Left kidney (tissue), 2 donors: ENCODE measurements around the gene SLC7A5. TPM values are rescaled to one million over a fixed set of nuclear protein-coding genes. Genes with fewer than 3 reads are reported as not detected.
"Not testable (repeated sequence)": the region's sequence is repeated elsewhere in the genome, so short reads cannot be mapped to it uniquely, and the experiment has no call there.

Experiments
- DNase-seq: peaks from one replicate; pipeline ENCODE4 v3.0.0-alpha.2; 2013
- polyA plus RNA-seq: library from polyadenylated mRNA; unstranded; fragments of 120-200 nt; gene quantifications from one replicate; pipeline ENCODE4 v1.2.1, GENCODE V29; 2013; ENCODE audit not compliant: insufficient read length

The SLC7A5 gene
- polyA plus RNA-seq, 1 donor, result 3.8 TPM

DNA sequence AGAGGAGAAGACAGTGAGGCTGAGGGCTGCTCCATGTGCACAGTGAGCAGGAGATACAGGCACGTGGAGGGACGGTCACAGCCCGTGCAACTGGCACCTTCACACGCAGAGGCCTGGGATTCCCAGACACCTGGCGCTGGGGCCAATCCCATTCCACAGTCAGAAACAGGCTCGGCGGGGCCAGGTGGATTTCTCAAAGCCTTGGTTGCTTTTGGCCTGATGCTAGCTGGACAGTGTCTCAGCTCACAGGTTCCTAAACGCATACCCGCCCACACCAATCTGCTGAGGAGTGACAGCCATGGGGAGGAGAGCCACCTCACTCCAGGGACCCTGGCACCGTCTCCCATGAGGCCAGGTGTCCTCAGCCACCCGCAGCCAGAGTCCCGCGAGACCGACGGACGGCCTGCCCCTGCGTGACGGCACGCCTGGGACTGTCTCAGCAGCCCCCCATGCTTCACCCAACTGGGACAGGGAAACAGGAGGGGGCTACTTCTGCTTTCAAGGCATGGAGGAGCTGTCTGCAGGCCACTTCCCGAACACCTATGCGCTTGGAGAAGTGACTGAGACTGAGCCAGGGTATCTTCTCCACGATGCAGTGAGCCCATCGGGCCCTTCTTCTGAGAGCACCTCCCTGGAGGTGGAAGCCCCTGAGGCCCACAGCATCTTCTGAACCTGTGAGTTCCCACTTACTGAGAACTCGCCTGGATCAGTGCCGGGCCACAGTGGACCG is 6.5 kb downstream of the SLC7A5 start:
- not testable (repeated sequence) for DNase-seq

DNA sequence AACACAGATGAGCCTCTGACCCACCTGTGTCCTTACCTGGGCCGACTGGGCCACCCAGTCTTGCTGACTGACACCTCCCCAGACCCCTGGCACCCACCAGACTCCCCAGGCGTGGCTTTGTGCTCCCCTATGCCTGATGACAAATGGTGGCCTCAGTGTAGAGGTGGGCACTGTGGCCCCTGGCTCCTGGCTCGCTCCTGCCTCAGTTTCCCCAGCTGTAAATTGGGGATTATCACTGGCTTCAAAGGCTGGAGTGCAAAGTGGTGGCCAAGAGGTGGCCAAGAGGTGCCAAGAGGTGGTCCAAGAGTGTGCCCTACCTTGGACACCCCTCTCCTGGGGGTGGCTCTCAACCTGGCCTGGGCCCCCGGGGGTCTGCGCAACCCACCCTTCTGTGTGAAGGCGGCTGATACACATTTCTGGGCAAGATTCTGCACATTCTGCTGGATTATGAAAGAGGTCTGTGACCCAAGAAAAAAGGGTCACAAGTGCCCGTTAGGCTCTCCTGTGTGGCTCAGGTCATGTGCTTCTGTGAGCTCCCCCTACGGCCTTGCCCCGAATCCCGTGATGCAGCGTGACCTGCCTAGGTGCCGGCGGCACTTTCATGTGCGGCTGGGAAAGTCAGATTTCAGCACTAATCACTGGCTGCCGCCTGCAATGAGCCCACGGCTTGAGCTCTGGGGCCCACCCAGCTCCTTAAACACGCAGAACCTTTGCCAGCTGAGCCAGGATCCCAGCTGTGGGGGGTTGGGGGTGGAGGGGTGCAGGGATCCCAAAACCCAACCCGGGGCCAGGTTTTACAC is 7.8 kb downstream of the SLC7A5 start:
- not testable (repeated sequence) for DNase-seq

DNA sequence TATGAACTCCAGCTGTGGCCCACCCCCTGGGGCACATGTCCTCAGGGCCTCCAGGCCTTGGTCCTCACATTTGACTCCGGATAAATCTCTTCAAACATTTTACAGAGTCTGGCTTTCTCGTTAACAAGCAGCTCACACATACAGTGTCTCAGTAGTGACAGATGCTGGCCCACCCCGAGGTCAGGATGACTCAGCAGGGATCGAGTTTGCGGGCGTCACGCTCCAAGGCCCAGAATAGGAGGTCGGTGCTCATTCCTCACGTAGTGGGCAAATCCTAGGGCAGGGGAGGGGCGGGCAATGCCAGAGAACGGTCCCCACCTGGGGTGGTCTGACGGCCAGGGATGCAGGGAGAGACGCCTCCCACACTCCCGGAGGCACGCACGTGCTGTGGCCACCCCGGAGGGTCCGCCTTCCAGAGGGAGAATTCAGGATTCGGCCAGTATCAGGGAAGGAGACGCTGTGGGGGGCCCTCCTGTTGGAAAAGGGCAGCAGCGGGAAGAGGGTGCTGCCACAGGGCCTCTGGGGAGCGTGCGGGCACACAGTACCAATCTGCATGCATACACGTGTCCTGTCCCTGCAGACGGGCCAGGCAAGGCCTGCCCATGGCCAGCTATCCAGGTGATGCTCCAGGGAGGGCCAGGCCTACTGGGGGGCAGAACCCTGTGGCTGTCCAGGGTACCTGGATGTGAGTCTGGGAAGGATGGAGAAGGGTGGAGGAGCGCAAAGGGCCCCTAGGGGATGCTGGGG is 8.6 kb downstream of the SLC7A5 start:
- no peak for DNase-seq

DNA sequence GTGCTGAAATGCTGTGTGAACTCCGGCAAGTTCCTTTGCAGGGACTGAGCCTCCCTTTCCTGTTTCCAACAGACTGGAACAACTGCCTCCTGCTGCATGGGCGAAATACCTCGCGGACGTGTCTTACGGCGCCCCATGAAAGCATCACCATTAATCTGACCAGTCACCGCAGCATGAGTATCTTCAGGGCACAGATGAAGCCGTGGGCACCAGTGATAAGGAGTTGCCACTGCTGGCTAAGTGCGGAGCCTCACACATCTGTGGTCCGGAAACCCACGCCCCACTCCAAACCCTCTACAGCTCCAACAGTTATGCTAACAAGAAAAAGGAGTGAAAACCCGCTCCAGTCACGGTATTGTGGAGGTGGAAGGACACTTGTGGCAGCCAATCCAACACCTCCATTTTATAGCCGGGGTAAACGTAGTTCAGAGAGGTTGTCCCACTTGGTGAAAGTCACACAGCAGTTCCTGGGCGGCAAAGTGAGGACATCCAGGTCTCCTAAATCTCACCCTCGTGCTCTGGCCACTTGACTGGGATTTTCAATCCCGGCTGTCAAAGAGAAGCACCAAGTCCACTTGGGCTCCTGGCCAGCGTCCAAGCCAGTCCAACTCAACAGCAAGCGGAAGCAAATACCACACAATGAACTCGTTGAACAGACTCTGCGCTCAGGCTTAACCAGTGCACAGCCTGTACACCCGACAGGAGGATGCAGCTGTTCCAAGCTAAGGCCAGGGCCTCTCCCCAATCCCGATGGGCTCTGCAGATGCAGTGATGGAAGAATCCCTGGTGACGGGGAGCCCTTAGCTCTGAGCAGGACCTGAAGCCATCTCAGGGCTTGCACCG is 10.9 kb downstream of the SLC7A5 start:
- DNase-seq, result not testable (repeated sequence)

GRCh38 chr16:87856791-87857228 is 12.5 kb downstream of the SLC7A5 start:
- no peak for DNase-seq

DNA sequence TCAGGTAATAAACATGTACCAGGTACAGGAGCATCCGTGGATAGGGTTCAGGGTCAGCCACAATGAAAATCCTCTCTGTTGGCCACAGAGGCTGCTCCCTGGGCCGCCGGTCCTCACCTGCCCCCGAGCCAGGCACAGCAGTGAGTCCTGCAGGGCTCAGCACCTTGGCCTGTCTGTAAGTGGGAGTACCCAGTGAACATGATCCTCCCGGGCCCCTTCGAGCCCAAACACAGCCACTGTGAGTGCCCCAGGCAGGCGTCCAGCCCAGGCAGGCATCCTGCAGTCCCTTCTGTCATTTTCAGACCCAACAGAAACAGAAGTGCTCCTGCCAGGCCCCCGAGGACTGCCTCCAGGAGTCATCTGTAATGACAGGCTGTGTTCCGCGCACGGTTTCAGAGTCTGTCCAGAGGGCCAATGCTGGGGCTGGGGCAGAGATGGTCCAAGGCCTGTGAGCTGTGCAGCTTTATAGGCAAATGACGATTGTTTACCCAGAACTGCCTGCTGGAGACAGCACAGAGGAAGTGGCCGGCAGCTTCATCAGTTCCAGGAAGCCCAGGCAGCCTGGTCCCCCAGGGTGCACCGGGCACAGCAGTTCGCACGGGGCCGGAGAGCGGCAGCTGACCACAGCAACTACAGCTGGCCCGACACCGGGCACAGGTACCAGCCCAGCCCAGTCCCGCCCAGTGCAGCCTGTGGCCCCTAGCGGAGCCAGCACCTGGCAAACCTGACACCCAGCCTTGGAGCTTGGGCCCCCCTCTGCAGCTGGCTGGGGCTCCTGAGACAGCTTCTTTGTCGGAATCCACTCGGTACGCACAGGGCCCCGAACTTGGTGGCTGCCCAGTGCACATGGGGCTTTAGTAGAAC is 13.2 kb downstream of the SLC7A5 start:
- DNase-seq, result no peak

- DNase-seq, result no peak
Measured at GRCh38 chr16:87854907-87855683, 14.2 kb downstream of the SLC7A5 start.

GRCh38 chr16:87854053-87854906 is 15.0 kb downstream of the SLC7A5 start:
- no peak for DNase-seq

DNA sequence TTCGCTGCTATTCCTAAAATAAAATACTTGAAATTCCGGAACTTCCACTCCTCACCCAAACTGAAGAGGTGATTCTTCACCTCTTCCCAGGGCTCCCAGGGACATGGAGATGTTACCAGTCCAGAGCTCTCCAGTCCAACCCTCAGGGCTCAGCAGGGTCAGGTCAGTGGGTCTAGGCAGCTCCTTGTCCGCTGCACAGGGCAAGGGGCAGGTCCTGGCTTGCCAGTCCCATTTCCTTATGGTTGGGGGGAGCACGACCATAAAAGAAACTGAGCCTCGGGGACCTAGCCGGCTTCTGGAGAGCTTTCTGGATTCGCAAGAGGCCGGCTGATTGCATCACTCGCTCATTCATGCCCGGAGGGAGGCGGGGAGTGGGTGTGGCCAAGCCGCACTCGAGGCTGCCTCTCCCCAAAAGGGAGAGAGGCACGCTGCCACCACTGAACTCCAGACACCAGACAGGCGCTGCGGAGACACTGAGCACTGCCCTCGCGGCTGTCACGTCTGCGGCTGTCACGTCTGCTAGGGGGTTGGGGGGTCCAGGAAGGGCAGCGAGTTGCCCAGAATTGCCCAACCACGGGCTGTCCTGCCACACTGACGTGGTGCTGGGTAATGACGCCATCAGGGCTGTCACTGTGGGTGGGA is 15.8 kb downstream of the SLC7A5 start:
- DNase-seq, result peak; percentile 81

GRCh38 chr16:87851601-87852000 is 17.7 kb downstream of the SLC7A5 start:
- no peak for DNase-seq

DNA sequence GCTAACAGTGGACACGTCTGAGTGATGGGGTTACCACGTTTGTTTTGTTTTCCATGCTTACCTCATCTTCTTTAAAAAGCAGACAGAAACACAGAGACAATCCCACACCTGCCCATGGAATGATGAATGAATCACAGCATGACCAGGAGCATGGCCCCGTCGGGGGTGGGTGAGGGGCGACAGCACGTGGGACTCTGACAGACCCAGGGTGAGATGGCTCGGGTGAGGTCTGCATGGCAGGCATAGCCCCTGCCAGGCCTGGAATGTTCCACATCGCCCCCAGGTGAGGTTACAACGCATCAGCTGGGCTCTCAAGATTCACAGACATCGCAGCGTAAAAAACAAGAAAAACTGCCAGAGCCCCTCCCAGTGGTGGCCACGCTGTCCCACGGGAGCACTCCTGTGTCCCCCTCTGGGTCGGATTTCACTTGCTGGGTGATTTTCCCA is 18.1 kb downstream of the SLC7A5 start:
- no peak for DNase-seq

GRCh38 chr16:87850009-87851006 is 19.0 kb downstream of the SLC7A5 start:
- DNase-seq, result no peak

DNA sequence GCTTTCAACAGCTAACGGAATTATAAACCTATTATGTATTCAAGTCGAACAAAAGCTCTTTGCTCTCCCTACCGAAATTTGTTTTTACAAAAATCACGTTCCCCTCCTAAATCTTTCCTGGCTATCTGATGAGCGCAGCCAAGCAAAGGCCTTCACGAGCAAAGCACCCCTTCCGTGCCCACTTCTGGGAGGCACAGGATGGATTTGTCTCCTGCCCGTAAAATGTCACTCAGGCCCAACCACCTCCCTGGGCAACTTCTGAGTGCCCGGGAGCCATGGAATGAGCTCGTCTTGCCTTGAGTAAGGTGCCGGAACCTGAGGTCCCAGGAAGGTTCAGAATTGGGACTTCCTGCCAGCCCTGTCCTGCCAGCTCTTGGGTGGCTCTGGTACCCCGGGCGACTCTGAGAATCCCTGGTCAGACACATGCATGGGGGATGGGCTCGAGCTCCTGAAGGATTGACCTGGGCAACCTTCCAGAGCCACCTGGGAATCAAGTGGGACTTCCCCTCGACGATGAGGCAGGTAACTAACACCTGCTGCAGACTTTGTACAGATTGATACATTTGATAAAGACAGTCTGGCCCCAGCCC is 19.8 kb downstream of the SLC7A5 start:
- no peak for DNase-seq

- DNase-seq, result no peak
Measured at GRCh38 chr16:87848676-87849345, 20.5 kb downstream of the SLC7A5 start.

DNA sequence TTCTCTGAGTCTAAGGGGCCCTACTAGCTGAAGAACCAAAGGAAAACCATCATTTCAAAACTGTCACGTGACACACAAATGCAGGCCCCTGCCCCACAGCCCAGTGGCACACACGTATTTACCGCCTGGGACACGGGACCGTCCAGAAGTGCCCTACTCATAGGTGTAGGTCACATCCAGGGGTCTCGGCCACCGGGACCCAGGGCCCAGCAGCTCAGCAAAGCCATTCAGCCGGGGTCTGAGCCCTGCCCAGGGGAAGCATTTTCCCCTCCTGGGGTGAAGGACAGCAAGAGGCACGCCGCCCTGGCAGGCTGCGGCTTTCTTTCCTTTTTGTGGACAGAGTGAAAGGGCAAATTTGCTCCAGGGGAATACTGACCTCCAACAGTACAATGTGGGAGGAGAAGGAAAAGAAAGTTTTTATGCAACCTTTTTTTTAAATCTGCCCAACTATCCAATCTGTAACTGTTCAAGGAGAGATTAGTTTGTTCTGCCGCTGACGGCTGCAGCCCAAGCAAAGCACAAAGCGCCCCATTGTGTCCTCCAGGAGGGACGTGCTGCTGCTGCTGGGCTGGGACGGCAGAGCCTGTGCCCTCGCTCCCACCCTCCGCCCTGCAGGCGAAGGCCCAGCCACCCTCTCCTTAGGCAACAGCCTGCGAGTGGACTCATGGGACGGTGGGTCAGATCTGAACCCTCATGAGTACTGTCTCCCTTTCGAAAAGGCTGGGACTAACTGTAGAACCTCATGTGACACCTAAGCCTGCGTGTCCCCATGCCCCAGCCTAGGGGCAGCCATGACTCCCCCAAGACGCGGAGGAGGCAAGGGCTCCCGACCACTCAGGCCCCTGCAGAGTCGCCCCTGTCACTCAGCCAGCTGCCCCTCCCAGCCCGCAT is 21.3 kb downstream of the SLC7A5 start:
- DNase-seq, result no peak
